Liver (tissue), 3 donors: Measurements from ENCODE around the gene SHBG.

ENCODE experiments used
- CTCF ChIP-seq: fragments of 150-350 bp; IDR thresholded peaks from 2 replicates; pipeline ENCODE4 v1.5.1; 2017; ENCODE audit warnings: improper control_type of control experiment, low read depth, low read length; ENCODE audit not compliant: missing input control
- HNF4A ChIP-seq, 2 donors: conservative IDR thresholded peaks; 2 replicates each; pipeline ENCODE4 v1.6.1; 2016; ENCODE audit warnings: antibody characterized with exemption in 2 of 2, mild to moderate bottlenecking in 2 of 2
- JUND ChIP-seq, 2 donors: IDR thresholded peaks; 2 replicates each; pipeline ENCODE4 v1.6.1; 2016; ENCODE audit warnings: antibody characterized with exemption in 2 of 2
- NR2F2 ChIP-seq: IDR thresholded peaks from 2 replicates; pipeline ENCODE4 v1.6.1; 2016; ENCODE audit warnings: antibody characterized with exemption
- RAD21 ChIP-seq, 2 donors: IDR thresholded peaks; 2 replicates each; pipeline ENCODE4 v1.6.1; 2016; ENCODE audit warnings: antibody characterized with exemption in 2 of 2, mild to moderate bottlenecking in 2 of 2
- SP1 ChIP-seq: IDR thresholded peaks from 2 replicates; pipeline ENCODE4 v1.6.1; 2018; ENCODE audit warnings: antibody characterized with exemption, mild to moderate bottlenecking
- YY1 ChIP-seq: IDR thresholded peaks from 2 replicates; pipeline ENCODE4 v1.6.1; 2016; ENCODE audit warnings: antibody characterized with exemption, mild to moderate bottlenecking
- ZBTB33 ChIP-seq: IDR thresholded peaks from 2 replicates; pipeline ENCODE4 v1.6.1; 2016; ENCODE audit warnings: antibody characterized with exemption
- donor health status: healthy.
- donor health status: healthy.

GRCh38 chr17:7612294-7612640 is 17.7 kb upstream of the SHBG start:
- TF ChIP-seq CTCF: no peak
- TF ChIP-seq HNF4A (conservative IDR thresholded peaks at IDR 0.05): no peak
- TF ChIP-seq RAD21 (IDR thresholded peaks at IDR 0.05): no peak
- no peak for TF ChIP-seq YY1
- TF ChIP-seq NR2F2: no peak
- no peak for TF ChIP-seq JUND (IDR thresholded peaks at IDR 0.05)
- no peak for TF ChIP-seq SP1
- TF ChIP-seq ZBTB33: no peak
